Measurements from ENCODE around the gene KCNT2. TPM values are rescaled to one million over a fixed set of nuclear protein-coding genes. Genes with fewer than 3 reads are reported as not detected.

KCNT2 gene
- total and polyA plus RNA-seq, 2 experiments from 2014 or later = 1.2 to 8.8 TPM

- DNase-seq (ENCODE audit: low spot score) = no peak
- H3K36me3 ChIP-seq (replicated peaks; ENCODE audit: insufficient read depth, low read depth) = no peaks in the 10 kb centered on the region
- H2AFZ ChIP-seq = no peak overlapping the region
- no peaks in the 10 kb centered on the region for H3K4me1 ChIP-seq (ENCODE audit: insufficient read depth)
- no peaks in the 10 kb centered on the region for H3K9me3 ChIP-seq (ENCODE audit: low read depth)
- no peak overlapping the region for H3K4me2 ChIP-seq
- no peaks in the 10 kb centered on the region for H4K20me1 ChIP-seq (ENCODE audit: insufficient read depth, poor library complexity, severe bottlenecking)
- H3K9me2 ChIP-seq (replicated peaks; ENCODE audit: insufficient read depth) = no peaks in the 10 kb centered on the region
- no peak overlapping the region for H3K27ac ChIP-seq
- H3K79me2 ChIP-seq = peaks cover 28% of the 10 kb centered on the region
- no peaks in the 10 kb centered on the region for H3K27me3 ChIP-seq
- no peak overlapping the region for H3K4me3 ChIP-seq
- no peak for TF ChIP-seq EZH2phosphoT487 (IDR thresholded peaks at IDR 0.05; ENCODE audit: low read depth, severe bottlenecking, unreplicated experiment)
- TF ChIP-seq EZH2 (IDR thresholded peaks at IDR 0.05; ENCODE audit: borderline replicate concordance) = no peak
- TF ChIP-seq, protein P1, sequence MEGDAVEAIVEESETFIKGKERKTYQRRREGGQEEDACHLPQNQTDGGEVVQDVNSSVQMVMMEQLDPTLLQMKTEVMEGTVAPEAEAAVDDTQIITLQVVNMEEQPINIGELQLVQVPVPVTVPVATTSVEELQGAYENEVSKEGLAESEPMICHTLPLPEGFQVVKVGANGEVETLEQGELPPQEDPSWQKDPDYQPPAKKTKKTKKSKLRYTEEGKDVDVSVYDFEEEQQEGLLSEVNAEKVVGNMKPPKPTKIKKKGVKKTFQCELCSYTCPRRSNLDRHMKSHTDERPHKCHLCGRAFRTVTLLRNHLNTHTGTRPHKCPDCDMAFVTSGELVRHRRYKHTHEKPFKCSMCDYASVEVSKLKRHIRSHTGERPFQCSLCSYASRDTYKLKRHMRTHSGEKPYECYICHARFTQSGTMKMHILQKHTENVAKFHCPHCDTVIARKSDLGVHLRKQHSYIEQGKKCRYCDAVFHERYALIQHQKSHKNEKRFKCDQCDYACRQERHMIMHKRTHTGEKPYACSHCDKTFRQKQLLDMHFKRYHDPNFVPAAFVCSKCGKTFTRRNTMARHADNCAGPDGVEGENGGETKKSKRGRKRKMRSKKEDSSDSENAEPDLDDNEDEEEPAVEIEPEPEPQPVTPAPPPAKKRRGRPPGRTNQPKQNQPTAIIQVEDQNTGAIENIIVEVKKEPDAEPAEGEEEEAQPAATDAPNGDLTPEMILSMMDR (IDR thresholded peaks at IDR 0.05; ENCODE audit: poor library complexity) = no peak
Measured at GRCh38 chr1:196603651-196604050, 4.6 kb downstream of the KCNT2 start.

DNA sequence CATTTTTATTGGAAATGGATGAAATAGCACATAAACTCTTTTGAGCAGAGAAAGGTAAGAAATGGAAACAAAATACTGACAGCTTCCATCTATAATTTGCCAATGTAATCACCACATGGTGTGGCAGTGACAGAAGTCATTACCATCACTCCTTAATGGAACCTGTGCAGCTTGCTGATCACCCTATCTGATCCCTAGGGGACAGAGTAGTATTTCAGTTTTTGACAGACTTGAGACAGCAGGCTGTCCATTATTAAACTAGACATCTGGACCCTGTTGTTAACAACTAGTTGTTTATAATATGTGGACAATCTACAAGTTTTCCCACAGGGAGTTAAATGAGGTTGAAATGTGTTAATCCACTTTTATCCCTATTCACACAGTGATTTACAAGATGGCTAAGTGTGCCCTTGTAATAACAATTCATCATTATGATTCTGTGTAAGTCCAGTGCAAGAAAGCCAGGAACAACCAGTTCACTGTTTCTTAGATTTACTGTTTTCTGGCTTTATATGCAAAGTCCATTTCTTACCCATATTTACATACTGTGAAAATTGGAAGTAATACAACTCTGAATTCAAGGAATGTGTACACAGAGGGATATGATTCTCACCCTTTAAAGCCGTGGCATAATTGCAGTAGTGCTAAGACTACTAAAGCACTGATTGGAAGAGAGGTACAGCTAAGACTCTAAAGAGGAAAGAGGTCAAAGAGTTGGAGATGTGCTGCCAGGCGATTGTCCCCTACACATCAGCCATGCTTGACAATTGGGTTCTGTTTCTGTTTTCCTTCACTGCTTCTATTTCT, 9.1 kb downstream of the KCNT2 start:
- peaks cover 18% of the 10 kb centered on the region for H3K79me2 ChIP-seq
- no peaks in the 10 kb centered on the region for H3K9me2 ChIP-seq (replicated peaks; ENCODE audit: insufficient read depth)
- no peak for DNase-seq (ENCODE audit: low spot score)
- no peaks in the 10 kb centered on the region for H3K27me3 ChIP-seq
- 68% methylated on average over 2 of the region's 2 CpGs for WGBS (ENCODE audit: low lambda C conversion rate, missing lambda C conversion rate)
- no peak overlapping the region for H3K4me2 ChIP-seq
- H3K27ac ChIP-seq = no peak overlapping the region
- H2AFZ ChIP-seq = no peak overlapping the region
- H3K36me3 ChIP-seq (replicated peaks; ENCODE audit: insufficient read depth, low read depth) = no peaks in the 10 kb centered on the region
- no peak for TF ChIP-seq EZH2phosphoT487 (IDR thresholded peaks at IDR 0.05; ENCODE audit: low read depth, severe bottlenecking, unreplicated experiment)
- TF ChIP-seq, protein P1 (IDR thresholded peaks at IDR 0.05; ENCODE audit: poor library complexity) = no peak
- TF ChIP-seq EZH2 (IDR thresholded peaks at IDR 0.05; ENCODE audit: borderline replicate concordance) = no peak
- no peaks in the 10 kb centered on the region for H3K9me3 ChIP-seq (ENCODE audit: low read depth)
- no peak overlapping the region for H3K4me3 ChIP-seq
- no peaks in the 10 kb centered on the region for H4K20me1 ChIP-seq (ENCODE audit: insufficient read depth, poor library complexity, severe bottlenecking)
- H3K4me1 ChIP-seq (ENCODE audit: insufficient read depth) = no peaks in the 10 kb centered on the region

DNA sequence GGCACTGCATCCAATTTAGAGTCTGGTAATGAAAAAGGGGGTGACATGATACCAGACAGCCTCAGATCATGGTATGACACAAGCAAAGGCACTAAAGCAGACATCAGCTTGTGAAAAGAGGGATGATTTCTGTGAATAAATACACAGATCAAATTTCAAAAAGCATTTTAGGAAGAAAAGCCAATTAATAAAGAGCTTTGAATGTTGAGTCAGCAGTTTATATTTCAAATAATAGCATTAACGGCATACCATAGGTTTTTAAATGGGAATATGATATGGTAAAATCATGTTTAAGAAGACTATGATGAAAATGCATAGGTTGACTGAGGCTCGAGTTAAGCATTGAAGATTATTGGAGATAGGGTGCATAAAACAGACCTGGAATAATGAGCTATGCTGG, 13.5 kb downstream of the KCNT2 start:
- no peak overlapping the region for H3K4me2 ChIP-seq
- H3K9me2 ChIP-seq (replicated peaks; ENCODE audit: insufficient read depth) = no peaks in the 10 kb centered on the region
- H3K4me1 ChIP-seq (ENCODE audit: insufficient read depth) = no peaks in the 10 kb centered on the region
- DNase-seq (ENCODE audit: low spot score) = no peak
- no peaks in the 10 kb centered on the region for H4K20me1 ChIP-seq (ENCODE audit: insufficient read depth, poor library complexity, severe bottlenecking)
- no peak overlapping the region for H3K27ac ChIP-seq
- 89% methylated on average over 2 of the region's 2 CpGs for WGBS (ENCODE audit: low lambda C conversion rate, missing lambda C conversion rate)
- H3K9me3 ChIP-seq (ENCODE audit: low read depth) = no peaks in the 10 kb centered on the region
- H3K27me3 ChIP-seq = no peaks in the 10 kb centered on the region
- no peak overlapping the region for H3K4me3 ChIP-seq
- TF ChIP-seq EZH2phosphoT487 (IDR thresholded peaks at IDR 0.05; ENCODE audit: low read depth, severe bottlenecking, unreplicated experiment) = no peak
- no peak for TF ChIP-seq EZH2 (IDR thresholded peaks at IDR 0.05; ENCODE audit: borderline replicate concordance)
- TF ChIP-seq, protein P1 (IDR thresholded peaks at IDR 0.05; ENCODE audit: poor library complexity) = no peak
- H2AFZ ChIP-seq = no peak overlapping the region
- H3K79me2 ChIP-seq = no peaks in the 10 kb centered on the region
- H3K36me3 ChIP-seq (replicated peaks; ENCODE audit: insufficient read depth, low read depth) = no peaks in the 10 kb centered on the region
